Fibroblast of villous mesenchyme (primary cell): ENCODE results near the gene RNF112. TPM values are rescaled to one million over a fixed set of nuclear protein-coding genes. Genes with fewer than 3 reads are reported as not detected.

Experiments
- DNase-seq: peaks from one replicate; pipeline ENCODE4 v3.0.0-alpha.2; 2010; ENCODE audit warnings: low read depth
- H3K4me3 ChIP-seq: 2 replicates; pipeline ENCODE4 v1.5.1; 2011; ENCODE audit warnings: low read depth, mild to moderate bottlenecking, low read length
- total RNA-seq: library from RNA; depleted of rRNA; stranded (reverse); fragments of >200 nt; gene quantifications from 2 replicates; pipeline ENCODE4 v1.2.3, GENCODE V29; 2012
- TF ChIP-seq, protein P1 (sequence below): IDR thresholded peaks from 2 replicates; pipeline ENCODE4 v1.5.1; 2012; ENCODE audit warnings: low read depth, mild to moderate bottlenecking, low read length; ENCODE audit not compliant: insufficient read depth

Gene RNF112
- total RNA-seq, 1 donor: 0.86 TPM

DNA sequence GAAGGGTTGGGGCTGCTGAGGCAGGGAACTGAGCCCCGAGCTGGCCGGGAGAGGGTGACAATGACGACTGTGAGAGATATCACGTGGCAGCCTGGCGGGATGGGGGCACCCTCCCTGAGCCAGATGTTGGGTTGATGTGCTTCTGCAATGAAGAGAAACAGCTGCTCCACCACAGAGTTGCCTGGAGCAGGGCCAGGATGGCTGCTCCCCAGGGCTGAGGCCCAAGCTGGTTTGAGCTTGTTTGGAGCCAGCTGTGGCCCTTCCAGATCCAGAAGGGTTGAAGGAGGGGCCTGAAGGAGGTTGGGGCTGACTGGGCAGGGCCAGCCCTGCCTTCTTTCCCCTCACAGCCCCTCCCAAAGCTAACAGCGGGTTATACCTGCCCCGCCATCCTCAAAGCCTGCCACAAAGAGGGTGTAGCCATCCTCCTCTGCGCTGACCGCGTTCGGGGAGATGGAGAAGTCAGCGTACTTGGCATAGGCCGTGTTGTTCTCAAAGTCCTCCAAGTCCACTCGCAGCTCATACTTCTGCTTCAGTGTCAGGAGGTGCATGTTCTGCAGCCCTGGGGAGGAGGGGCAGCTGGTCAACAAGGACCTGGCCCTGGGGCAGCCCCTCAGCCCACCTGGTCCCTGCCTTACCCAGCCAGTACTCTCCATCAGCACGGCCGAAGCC is 26.2 kb upstream of the RNF112 start:
- TF ChIP-seq, protein P1, sequence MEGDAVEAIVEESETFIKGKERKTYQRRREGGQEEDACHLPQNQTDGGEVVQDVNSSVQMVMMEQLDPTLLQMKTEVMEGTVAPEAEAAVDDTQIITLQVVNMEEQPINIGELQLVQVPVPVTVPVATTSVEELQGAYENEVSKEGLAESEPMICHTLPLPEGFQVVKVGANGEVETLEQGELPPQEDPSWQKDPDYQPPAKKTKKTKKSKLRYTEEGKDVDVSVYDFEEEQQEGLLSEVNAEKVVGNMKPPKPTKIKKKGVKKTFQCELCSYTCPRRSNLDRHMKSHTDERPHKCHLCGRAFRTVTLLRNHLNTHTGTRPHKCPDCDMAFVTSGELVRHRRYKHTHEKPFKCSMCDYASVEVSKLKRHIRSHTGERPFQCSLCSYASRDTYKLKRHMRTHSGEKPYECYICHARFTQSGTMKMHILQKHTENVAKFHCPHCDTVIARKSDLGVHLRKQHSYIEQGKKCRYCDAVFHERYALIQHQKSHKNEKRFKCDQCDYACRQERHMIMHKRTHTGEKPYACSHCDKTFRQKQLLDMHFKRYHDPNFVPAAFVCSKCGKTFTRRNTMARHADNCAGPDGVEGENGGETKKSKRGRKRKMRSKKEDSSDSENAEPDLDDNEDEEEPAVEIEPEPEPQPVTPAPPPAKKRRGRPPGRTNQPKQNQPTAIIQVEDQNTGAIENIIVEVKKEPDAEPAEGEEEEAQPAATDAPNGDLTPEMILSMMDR: no peak
- peak overlapping the region; percentile 67 for H3K4me3 ChIP-seq

GRCh38 chr17:19385521-19385983 is 25.5 kb upstream of the RNF112 start:
- H3K4me3 ChIP-seq: peak overlapping the region; percentile 67
- DNase-seq: no peak
- TF ChIP-seq, protein P1: no peak

More for the DNA sequence above, 26.2 kb upstream of the RNF112 start:
- DNase-seq: peak; percentile 97

- TF ChIP-seq, protein P1: no peak
- peak; percentile 90 for DNase-seq
- H3K4me3 ChIP-seq: peak overlapping the region; percentile 67
These were observed 24.7 kb upstream of the RNF112 start for GRCh38 chr17:19386051-19386929.

GRCh38 chr17:19386974-19387920 is 23.8 kb upstream of the RNF112 start, which contains the start of gene MFAP4:
TSS of gene MFAP4 (minus strand) at chr17:19387190. CDS start at chr17:19387155, 35 bp downstream.
- H3K4me3 ChIP-seq: peak within 1 kb of the TSS; percentile 67
- TF ChIP-seq, protein P1: no peak
- DNase-seq: peak; percentile 94

- H3K4me3 ChIP-seq: no peak overlapping the region
- peak; percentile 87 for DNase-seq
- TF ChIP-seq, protein P1: no peak
These were observed 23.0 kb upstream of the RNF112 start for GRCh38 chr17:19387921-19388521.
